Measurements from ENCODE around the gene ELL2.
A peak's percentile ranks its signal among the peaks of the same experiment; 100 is the strongest.

Gene ELL2

GRCh38 chr5:95874246-95874645, 87.4 kb downstream of the ELL2 start:
- ATAC-seq, result no peak

GRCh38 chr5:95873351-95873750, 88.3 kb downstream of the ELL2 start:
- no peak for ATAC-seq

GRCh38 chr5:95872346-95873268, 89.0 kb downstream of the ELL2 start:
- ATAC-seq, result no peak

DNA sequence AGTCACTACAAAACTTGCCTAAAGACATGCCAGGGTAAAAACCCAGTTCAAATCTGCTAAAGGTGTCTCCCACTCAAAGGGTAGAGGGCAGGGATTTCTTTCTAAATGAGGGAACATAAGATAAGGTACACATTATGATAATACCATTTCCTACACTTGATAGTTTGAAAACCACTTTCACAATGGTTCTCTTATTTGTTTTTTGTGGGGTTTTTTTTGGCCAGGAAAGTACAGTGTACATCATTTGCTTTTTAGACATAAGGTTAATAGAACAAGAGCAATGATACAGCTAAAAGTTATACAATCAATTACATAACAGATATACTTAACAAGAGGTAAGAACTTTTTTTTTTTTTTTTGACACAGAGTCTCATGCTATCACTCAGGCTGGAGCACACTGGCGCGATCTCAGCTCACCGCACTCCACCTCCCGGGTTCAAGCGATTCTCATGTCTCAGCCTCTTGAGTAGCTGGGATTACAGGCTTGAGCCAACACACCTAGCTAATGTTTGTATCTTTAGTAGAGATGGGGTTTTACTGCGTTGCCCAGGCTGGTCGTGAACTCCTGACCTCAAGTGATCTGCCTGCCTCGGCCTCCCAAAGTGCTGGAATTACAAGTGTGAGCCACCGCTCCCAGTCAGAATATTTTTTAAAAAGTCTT, 90.4 kb downstream of the ELL2 start:
- ATAC-seq, result no peak

GRCh38 chr5:95870105-95870672, 91.5 kb downstream of the ELL2 start:
- peak; percentile 71 to 72 for ATAC-seq

- peak; percentile 13 to 23 for ATAC-seq
These were observed 92.3 kb downstream of the ELL2 start for GRCh38 chr5:95869173-95869855.

- no peak for ATAC-seq
These were observed 93.5 kb downstream of the ELL2 start for GRCh38 chr5:95868136-95868535.

DNA sequence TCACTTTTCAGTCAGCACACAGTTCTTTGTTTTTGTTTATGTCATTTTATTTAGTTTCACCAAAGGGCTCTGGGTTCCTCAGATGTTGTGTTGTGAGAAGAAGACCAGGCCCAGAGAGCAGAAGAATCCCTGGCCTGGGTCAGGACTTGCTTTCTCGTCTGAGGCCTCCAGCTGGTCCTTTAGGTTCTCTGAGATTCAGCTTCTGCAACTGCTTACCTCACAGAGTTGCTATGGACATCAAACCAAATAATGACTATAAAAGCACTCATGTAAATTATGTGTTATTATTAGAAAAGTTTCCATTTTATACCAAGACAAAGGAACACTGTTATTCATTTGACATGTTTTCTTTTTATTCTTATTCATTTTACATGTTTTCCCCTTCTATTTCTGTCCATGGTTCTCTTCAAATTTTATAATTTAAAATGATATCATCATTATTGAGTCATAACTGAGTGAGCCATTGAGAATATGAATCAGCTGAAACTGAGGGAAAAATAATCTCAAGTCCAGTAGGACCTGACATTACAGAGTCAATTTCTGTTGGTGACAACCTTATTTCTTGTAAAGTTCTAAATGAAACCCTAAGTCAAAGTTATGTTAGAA, 95.1 kb downstream of the ELL2 start:
- peak; percentile 15 to 19 for ATAC-seq

GRCh38 chr5:95864944-95865504, 96.6 kb downstream of the ELL2 start:
- ATAC-seq, result no peak

DNA sequence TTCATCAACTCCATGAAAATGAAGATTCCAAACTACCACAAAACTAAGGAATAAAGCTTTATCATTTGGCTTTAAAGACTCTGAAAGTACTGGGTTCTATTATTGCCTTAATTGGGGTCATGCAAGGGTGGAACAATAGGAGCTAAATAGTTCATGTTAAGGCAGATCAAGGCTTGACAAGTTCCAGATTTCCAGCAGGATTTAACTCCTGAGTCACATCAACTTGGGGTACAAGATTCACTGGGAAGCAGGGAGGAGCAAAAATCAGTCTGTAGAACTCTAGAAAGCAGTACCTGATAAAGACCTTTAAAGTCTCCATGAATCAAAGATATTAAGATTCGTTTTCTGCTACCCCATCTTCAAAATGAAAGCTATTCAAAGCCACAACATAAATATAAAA, 97.2 kb downstream of the ELL2 start:
- no peak for ATAC-seq

DNA sequence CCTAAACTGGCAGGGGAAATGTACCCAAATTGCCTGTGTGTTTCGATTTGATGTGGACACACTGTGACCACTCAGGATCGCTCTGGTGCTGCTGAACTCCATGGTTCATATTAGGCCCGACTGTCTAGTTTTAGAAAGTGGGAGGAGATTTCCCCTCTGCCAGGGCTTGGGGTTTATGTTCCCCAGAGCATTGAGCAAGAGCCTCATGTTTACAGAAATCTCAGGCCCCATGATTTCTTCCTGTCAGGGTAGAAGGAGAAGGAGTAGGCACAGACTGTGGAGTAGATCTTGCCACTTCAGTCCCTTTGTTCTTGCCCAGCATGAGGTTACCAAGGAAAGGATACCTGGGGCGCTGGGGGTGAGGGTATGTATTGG, 98.3 kb downstream of the ELL2 start:
- ATAC-seq, result no peak

DNA sequence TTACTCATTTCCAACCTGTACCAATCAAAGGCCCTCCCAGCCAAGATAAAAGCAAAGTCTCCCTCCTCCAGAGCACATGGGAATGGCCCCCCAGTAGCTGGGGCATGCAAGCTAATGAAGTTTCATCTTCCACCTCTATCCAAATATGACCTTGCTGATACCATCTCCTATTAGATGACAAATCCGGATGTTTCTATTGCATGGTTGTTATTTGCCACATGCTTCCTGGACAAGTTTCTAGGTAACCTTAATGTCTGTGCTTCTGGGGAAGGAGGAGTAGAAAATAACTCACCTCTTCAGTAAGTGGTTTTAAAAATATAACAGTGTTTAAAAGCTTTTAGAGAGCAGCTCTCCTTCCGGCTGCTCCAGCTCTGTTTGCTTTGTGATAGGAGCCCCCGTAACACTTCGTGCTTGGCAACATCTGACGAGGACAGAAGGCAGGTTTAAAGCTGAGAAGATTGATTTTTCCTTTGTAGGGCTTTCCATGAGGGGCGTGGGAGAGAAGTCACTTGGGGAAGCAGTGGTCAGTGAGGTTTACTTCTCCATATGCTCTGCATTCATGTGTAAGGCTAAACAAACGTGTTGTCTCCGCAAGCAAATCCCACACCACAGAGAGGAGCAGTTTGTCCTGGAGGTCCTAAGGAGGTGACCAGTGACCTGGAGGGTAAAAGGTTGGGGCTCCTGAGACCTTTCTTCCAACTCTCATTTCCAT, 98.8 kb downstream of the ELL2 start:
- no peak for ATAC-seq

DNA sequence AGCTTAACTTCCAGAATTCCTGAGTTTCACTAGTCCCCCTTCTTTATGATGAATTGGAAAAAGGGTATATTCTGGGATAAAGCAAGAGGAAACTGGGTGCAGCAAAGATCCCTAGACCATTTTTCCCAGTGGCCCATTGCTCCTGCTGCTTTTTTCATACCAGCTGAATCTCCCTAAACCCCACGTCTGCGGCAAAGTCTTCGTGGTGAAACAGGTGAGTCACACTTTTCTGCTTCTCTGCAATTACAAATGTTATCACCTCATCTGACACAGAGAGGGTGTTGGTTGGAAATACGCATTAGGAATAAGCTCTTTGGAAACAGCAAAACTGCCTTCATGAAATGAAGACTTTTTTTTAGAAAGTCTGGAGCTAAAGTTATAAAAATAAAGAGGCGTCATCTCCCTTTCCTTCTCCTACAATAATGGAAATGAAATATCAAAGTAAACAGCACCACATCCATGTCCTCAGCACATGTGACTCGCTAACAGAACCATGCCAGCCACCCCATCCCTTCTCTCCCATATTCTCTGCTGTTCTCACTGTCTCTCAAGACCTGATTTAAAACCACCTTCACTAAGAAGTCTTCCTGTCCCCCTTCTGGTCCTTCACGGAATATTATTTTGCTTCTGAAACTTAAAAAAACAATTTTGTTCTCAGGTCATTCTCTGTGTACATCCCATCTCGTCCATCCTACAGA, 99.6 kb downstream of the ELL2 start:
- no peak for ATAC-seq

DNA sequence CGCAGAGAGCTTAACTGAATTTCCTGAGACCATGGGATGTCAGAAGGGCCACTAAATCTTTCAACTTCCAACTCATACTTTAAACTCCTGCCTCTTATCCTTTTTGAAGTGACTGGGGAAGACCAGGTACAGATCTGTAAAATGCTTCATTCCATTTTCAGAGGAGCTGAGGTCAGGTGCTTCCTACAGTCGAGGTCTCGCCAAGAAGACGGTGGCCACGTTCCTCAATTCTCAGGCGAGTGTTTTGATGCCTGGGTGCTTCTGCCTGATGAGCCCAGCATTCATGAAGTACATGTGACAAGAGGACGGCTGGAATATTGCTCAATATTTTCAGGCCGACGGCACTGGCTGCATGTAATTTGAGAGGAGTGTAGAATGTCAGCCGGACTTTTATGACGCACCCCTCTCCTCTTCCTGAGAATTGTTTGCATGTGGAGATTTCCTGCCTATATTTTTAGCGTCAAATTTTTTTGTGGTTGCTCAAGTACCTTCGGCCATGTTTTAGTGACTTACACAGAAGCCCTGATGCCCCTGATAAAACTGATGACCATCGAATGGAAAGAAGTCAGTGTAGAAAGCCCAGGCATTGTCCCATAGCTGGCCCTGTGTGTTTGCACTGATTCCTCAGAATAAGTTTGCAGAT, 100.3 kb downstream of the ELL2 start:
- ATAC-seq, result no peak

DNA sequence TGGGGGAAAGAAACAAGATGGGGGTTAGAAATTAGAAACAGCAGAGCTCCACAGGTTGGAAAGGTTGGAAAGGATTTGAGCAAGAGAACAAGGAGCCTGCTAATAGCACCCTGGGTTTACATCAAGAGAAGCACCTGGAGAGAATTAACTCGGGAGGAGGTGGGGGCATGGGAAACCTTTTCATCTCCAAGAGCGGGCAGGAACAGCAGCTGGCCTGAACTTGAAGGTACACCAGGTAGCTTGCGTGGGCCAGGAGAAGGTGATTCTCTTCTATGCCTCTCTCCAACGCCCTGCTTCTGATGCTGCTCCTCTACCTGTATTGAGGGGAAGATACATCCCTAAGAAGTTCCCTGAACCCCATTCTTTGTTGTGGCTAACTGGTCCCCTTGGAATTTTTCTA, 102.0 kb downstream of the ELL2 start:
- no peak for ATAC-seq

DNA sequence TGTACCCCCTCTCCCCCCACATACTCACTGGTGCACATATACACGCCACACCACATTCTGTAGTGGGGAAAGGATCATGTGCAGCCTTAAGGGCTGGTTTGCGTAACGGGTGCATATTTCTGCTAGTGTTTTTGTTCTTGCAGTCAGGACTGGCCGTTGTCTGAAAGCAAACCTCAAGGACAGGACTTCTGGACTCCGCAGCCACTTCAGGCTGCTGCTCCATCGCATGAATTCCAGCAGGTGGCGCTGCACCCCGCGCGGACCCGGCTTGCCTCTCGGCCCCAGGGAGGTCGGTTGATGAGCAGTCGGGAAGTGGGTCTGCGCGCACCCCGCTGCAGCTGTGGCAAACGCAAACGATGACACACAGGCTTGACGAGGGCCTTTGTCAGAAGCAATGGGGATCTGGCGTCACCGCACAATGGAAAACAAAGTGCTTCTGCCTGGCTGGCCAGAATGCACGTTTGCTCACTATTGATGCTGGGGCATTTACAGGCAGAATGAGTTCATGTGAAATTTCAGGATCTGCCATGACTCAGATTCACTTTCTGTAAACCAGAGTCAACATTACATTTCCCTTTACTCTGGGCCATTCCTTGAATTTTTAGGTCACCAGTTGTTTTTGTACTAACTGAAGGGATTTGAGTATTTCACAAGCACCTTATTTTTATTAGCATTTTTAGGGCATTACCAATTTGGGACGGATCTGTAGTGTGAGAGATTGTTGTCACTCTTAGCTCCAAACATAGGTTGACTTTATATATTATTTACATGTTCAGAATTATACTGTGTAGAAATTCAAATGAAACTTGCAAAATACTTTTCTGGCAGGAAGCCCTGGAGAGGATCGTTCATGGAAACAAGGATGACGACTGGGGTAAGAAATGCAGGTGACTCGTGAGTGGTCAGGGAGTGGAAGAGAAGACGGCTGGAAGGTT, 102.7 kb downstream of the ELL2 start:
- peak; percentile 99 to 100 for ATAC-seq

- no peak for ATAC-seq
These were observed 103.6 kb downstream of the ELL2 start for GRCh38 chr5:95858023-95858461.

DNA sequence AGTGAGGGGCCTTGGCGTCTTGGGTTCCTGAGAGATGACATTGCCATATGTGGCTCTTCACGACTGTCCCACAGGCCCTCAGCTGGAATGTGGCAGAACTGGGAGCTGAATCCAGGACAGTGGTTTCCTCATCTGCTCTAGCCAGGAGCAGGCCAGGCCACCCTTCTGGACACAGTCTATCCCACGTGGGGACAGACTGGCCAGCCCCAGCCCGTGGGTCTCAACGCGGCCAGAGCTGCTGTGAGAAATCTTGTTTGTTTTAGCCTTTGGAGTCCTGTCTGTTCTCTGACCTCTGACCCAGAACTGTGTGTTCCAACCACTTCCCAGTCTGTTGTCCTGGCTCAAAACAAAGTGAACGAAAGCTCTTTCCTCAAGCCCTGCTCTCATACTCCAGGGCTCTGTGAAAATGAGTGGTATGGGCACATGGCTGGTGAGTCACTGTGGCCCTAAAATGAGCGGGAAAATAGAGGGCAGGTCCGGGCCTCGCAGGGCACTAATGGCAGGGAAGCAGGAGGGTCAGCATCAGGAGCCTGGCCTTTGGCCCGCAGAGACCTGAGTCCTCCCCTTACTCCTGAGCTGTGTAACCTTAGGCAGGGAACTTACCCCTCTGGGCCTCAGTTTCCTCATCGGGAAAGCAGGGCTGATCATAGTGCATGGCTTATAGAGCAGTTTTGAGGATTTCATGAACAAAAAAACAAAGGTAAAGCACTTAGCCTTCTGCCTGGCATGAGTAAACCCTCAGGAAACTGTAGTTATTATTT, 104.3 kb downstream of the ELL2 start:
- ATAC-seq, result no peak

Data from activated CD4-positive, CD25-positive, alpha-beta regulatory T cell treated with anti-CD3 and anti-CD28 coated beads, Interleukin-2, amount 50 U/mL, for 24 hours (primary cell).